Right renal pelvis (tissue), 4 donors: ENCODE data around the gene SLC23A2. TPM values are rescaled to one million over a fixed set of nuclear protein-coding genes. Genes with fewer than 3 reads are reported as not detected.
A peak's percentile ranks its signal among the peaks of the same experiment; 100 is the strongest.
"Not testable (repeated sequence)": the region's sequence is repeated elsewhere in the genome, so short reads cannot be mapped to it uniquely, and the experiment has no call there.

Source experiments
- DNase-seq, 4 donors: peaks; one replicate each; pipeline ENCODE4 v3.0.0-alpha.2; 2013; ENCODE audit warnings: low read depth in 4 of 4, low spot score in 3 of 4, missing footprints in 1 of 4
- polyA plus RNA-seq, 4 donors: library from polyadenylated mRNA; unstranded; fragments of 120-200 nt; gene quantifications; one replicate each; pipeline ENCODE4 v1.2.1, GENCODE V29; 2013; ENCODE audit not compliant: insufficient read length in 4 of 4

The SLC23A2 gene
- polyA plus RNA-seq, 4 donors: 20.9 to 24.0 (median 23.5) TPM

- peak in 1 of 4 donors; percentile 25 for DNase-seq
Measured at GRCh38 chr20:4937407-4938319, 63.6 kb downstream of the SLC23A2 start.

- DNase-seq: no peak
Measured at GRCh38 chr20:4936851-4937406, 64.4 kb downstream of the SLC23A2 start.

GRCh38 chr20:4936392-4936850 is 64.9 kb downstream of the SLC23A2 start:
- no peak for DNase-seq

DNA sequence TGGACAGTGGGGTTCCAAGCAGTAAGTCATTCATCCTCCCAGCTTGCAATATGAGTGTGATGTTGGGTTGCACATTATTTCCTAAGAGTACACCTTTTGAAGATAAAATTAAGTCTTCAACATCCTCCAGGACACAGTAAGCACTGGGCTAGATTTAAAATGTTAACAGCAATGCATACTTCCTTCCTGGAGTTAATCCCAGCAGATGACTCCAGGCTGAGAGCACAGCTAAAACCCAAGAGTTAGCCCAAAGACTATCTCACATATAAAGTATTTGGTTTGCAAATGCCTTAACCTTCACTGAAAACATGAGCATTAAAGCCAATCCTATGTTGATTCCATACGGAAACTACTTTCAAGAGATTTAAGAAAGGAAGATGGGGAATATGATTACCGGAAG is 69.2 kb downstream of the SLC23A2 start:
- DNase-seq: no peak

- DNase-seq: no peak
Measured at GRCh38 chr20:4929686-4930397, 71.5 kb downstream of the SLC23A2 start.

DNA sequence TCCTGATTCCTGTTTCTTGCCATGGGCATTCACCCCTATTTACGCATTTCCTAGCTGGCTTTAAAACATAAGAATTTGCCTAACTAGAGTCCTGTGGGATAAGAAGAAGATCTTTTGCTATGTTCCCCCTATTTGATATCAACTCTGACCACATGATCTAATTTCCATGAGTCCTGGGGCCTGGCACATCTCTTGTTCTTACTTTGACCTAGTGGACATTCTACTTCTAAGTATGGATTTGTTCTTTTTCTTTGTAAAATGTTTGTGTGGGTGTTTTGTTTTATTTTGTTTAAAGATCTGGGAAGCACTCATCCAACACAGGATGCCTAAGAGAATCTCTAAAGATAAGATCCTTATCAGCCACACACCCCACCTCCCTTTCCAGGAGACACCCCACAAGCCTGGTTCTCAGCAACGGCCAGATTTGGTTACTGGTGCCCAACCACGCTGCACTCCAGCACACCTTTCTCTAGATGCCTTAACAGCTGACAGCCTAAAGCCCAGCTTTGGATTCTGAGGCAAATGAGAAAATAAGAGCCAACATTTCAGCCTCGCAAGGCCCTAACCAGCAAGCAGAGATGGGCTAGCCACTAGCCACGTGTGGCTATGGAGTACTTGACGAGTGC is 74.7 kb downstream of the SLC23A2 start:
- no peak for DNase-seq

DNA sequence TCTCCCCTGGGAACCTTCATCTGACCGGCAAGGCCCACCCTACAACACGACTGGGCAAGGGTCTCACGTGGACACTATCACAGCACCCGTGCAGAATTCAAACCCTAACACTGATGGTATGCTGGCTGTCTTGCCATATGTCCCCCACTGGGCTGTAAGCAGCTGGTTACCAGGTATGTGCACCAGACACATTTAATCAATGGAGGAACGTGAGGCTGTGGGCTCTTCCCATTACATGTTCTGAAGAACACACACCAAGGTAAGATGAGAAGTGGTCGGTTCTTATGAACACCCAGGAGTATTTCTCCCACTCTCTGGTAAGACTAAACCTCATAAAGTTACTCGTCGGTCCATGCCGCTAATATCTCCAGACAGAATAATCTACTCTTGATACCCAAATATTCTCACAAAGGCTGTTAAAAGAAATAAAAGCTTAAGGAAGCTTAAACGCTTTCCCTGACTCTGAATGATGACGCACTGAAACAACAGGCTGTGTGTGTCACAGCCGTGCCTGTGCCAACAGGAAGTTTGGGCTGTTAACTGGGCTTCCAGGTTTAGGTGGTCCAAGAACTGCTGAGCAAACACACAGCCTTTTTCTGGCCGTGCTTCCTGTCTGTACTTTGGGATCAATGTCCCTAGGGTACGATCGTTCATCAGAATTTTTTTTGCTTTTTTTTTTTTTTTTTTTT is 75.3 kb downstream of the SLC23A2 start:
- no peak for DNase-seq

DNA sequence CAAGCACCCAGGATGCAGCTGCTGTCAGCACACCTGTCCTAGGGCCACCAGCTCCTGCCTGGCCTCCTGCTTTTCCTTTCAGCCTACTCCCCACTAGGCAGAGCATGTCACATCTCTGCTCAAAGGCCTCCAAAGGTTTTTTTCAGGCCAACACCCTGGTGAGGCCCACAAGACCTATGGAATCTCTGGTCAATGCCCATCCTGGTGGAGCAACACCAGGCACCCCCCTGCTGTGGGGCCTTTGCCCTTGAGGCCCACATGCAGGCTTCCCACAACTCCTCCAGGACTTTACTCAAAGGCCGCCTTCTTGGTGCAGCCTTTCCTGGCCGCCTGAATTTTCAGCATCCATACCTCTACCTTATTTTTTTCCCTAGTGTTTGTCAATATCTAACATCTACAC is 76.9 kb downstream of the SLC23A2 start:
- no peak for DNase-seq

DNA sequence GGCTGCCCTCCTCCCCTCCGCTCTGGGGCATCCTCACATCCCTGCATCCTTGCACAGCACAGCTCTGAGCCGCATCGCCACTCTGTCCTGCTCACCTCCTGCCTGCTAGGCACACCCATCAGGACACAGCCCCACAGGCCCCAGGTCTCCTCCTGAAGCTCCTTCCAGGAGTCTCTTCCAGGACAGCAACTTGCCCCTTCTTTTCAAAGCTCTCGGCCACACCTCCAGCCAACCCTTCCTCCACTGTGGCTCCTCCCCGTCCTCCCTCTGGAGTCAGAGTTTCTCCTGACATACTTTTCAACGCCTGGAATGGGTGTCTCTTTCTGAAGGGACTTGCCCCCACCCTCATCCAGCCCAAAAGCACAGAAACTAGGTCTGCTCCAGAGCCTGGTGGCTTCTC is 77.3 kb downstream of the SLC23A2 start:
- DNase-seq: no peak

DNA sequence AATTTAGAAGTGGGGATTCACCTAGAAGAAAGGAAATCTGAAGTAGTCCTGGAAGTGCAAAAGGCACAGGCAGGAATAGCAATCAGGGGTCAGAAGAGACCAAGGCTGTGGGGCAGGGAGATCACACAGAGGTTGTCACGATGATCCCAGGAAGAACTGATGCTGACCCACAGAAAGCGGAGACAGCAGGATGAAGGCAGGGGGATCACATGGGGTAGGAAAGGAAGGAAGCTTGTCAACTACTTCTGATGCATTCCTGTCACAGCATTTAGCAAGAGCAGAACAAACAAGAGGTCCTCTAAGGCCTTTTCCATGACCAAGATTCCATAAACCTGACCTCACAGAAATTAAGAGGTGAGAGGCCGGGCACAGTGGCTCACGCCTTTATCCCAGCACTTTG is 79.1 kb downstream of the SLC23A2 start:
- no peak for DNase-seq

DNA sequence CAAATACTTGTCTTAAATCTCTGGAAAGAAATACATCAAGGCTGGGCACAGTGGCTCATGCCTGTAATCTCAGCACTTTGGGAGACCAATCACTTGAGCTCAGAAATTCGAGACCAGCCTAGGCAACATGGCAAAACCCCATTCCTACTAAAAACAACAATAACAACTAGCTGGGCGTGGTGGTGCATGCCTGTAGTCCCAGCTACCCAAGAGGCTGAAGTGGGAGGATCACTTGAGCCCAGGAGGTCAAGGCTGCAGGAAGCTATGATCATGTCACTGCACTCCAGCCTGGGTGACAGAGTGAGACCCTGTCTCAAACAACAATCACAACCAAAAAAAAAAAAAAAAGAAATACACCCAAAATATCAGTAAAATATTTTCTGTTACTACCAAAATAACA is 80.0 kb downstream of the SLC23A2 start:
- DNase-seq: not testable (repeated sequence)

GRCh38 chr20:4920655-4921054 is 80.7 kb downstream of the SLC23A2 start:
- DNase-seq: no peak

GRCh38 chr20:4920131-4920530 is 81.2 kb downstream of the SLC23A2 start:
- DNase-seq: no peak

DNA sequence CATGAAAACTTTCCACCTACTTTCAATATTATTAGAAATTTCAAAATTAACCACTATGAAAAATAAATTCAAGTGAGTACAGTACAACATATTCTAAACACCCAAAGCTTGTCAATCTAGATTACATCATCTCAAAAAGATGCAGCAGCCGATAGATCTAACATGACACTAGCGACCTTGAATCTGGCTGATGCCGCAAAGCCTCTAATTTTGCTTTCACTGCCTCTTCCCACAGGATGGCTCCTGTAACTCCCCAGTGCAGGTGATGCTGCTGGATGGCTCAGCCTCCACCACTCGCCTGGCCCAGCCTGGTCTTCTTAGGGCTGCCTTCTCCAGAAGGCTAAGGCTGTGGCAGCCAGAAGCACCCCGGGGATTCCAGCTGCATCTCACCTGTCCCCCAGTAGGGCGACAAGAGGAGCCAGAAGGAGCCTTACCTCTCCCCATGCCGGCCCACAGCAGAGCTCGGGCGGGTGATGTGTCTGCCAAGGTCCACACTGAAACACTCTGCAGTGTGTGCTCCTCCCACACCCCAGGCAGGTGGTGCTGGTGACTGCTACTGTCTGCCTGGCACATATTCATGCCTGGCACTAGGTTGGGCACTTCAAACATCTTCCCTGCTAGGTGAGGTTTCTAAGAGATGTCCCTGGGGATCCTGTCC is 82.1 kb downstream of the SLC23A2 start:
- no peak for DNase-seq

DNA sequence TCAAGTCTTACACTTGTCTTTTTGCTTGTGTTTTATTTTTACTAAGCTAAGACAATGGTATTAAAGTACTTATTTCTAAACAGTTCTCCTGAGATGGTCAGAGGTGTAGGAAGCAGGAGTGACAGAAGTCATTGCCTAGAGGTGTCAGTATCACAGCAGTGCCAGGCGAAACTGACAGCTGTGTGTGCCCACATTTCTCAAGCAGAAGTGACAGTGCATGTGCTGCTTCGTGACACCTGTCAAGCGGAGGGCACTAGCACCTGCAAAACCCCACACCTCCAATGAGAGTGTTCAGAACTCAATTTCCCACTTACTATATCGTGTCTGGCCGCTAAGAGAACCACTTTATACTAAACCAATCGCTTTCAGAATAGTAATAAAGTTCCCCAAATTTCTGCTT is 82.8 kb downstream of the SLC23A2 start:
- DNase-seq: no peak

DNA sequence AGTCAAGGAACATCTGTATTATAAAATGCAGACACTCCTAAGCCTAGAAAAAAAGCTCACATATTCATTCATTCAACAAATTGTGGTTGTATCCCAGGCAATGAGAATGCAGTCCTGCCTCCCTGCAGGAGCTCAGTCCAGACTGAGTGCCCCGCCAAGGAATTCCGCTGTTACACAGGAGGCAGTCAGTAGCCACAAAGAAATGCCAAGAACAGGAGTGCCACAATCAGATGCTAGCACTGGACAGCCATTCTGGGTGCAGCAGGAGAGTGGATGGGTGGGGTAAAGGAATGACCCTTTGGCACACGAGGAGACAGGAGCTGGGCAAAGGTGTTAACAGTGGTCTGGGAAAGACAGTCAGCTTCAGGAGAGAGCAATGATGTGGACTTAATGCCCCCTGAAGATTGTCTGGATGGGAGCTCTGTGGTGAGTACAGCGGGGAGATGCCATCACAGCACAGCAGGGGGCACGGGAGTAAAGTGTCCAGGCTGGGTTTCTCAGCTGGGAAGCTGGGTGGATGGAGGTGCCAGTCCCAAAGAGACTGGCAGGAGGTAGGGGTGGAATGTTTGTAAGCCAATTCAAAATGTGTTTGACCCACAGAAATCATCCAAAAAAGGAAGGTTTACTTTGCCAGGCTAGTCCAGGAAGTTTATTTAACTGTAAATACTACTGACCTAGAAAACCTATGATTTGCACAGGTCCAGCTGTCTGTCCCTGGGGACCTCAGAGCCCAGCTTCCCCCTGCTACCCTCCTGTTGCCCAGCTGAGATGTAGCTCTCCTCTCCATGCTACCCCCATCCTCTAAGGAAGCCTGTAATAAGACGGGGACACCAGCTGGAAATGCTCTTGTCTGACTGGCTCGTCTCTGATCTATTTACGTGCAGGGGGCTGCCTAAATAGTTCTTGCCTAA is 84.1 kb downstream of the SLC23A2 start:
- no peak for DNase-seq

GRCh38 chr20:4913147-4913546 is 88.2 kb downstream of the SLC23A2 start:
- DNase-seq: no peak

GRCh38 chr20:4912380-4913142 is 88.7 kb downstream of the SLC23A2 start:
- DNase-seq: no peak
